PFSK-1 (cell line): ENCODE results near the gene RHCG.

ENCODE experiments used
- SIN3A ChIP-seq: IDR thresholded peaks from 2 replicates; pipeline ENCODE4 v1.6.1; 2012; ENCODE audit warnings: mild to moderate bottlenecking, low read length, moderate library complexity, borderline replicate concordance; ENCODE audit not compliant: insufficient read depth
- TAF1 ChIP-seq: IDR thresholded peaks from 2 replicates; pipeline ENCODE4 v1.6.1; 2012; ENCODE audit warnings: low read length, control low read depth, borderline replicate concordance; ENCODE audit not compliant: insufficient read depth

DNA sequence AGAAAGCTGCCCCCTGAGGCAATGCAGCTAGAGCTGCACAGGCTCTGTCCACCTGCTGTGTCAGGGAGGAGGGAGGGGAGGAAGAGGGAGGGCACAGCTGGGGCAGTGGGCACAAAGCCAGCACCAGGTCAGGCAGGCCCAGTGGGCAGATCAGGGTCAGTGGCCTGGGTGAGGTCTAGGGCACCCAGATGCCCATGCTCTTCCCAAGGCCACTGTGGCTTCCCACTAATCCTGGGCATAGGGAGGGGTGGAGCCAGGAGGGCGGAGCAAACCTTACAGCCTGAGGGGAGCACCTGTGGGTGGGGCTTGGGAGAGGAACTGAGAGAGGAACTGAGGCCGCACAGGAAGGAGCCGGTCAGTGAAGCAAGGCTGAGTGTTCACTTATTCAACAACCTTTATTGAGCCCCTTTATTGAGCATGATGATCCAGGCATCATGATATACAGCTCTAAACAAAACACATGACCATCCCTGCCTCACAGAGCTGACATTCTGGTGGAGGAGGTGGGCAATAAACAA is 55.0 kb downstream of the RHCG start:
- TF ChIP-seq TAF1 (no peak), SIN3A (no peak)
